GM12872 (cell line): ENCODE results near the gene OR2L13.

Source experiments
- TF ChIP-seq, protein P1 (sequence below): IDR thresholded peaks from 3 replicates; pipeline ENCODE4 v1.5.1; 2011; ENCODE audit warnings: low read depth, mild to moderate bottlenecking, low read length, moderate library complexity; ENCODE audit not compliant: insufficient read depth

Gene OR2L13, protein sequence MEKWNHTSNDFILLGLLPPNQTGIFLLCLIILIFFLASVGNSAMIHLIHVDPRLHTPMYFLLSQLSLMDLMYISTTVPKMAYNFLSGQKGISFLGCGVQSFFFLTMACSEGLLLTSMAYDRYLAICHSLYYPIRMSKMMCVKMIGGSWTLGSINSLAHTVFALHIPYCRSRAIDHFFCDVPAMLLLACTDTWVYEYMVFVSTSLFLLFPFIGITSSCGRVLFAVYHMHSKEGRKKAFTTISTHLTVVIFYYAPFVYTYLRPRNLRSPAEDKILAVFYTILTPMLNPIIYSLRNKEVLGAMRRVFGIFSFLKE

GRCh38 chr1:248094884-248095283, at the start of gene OR2L13:
Gene OR2L13 (plus strand): TSS chr1:248095184. CDS start chr1:248099376, 4,192 bp downstream.
- TF ChIP-seq, protein P1, sequence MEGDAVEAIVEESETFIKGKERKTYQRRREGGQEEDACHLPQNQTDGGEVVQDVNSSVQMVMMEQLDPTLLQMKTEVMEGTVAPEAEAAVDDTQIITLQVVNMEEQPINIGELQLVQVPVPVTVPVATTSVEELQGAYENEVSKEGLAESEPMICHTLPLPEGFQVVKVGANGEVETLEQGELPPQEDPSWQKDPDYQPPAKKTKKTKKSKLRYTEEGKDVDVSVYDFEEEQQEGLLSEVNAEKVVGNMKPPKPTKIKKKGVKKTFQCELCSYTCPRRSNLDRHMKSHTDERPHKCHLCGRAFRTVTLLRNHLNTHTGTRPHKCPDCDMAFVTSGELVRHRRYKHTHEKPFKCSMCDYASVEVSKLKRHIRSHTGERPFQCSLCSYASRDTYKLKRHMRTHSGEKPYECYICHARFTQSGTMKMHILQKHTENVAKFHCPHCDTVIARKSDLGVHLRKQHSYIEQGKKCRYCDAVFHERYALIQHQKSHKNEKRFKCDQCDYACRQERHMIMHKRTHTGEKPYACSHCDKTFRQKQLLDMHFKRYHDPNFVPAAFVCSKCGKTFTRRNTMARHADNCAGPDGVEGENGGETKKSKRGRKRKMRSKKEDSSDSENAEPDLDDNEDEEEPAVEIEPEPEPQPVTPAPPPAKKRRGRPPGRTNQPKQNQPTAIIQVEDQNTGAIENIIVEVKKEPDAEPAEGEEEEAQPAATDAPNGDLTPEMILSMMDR: no peak

DNA sequence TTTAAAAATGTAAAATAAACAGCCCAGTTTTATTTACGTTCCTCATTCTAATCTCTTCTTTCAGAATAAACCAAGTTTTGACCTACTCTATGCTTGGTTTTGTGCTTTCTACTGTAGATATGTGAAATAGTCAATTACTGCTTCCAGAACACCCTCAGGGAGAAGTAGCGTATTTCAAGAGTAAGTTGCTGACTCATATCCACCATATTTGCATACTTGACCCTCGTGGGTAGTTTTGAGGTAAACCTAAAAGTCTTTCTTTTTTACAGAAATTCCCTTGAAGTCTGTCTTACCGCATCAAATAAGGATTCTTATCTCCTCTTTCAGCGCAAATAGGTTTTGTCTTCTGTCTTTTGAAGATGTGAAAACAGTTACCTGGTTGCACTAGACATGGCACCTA, 49.8 kb upstream of the OR2L13 start:
- TF ChIP-seq, protein P1: no peak

DNA sequence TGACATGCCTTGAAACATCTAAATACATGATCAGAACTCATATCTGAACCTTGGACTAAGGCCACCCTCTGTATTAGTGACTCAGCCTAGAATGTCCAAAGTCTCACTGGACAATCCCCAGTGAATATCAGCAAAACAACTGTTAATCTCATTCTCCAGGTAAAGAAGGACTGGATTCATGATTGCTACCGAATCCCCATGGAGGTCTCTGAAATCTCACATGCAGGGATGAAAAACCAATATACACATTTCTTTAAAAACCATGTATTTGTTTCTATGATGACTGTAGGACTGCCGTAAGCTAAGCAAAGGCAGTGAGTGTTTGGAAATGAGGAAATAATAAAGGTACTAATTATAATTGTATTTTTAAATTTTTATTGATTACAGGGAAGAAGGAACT, 48.4 kb upstream of the OR2L13 start, which contains the start of gene OR2L3:
Gene OR2L3, plus strand, starts transcription at position 301 of the 400 bp plus-strand sequence. CDS start 13,846 bp downstream, outside the sequence.
- TF ChIP-seq, protein P1: no peak

DNA sequence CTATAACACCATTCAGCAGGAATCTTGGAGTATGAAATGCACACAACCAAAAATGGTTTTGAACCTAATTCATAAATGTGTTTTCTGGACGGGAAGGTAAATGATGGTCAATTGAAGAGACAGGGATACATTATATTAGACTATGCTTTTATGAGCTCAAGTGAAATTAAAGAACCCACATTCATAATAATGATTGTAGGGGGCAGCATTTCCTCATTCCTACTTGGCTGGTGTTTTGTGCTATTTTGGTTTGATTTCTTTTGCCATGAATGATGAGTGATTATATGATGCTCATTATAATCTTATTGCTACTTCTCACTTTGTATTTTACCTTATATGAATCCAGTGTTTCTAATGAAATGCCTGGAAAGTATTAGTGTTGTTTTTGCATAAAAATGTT, 48.0 kb upstream of the OR2L13 start:
- TF ChIP-seq, protein P1: no peak

- TF ChIP-seq, protein P1: no peak
Observed at GRCh38 chr1:248054671-248055070, 40.3 kb upstream of the OR2L13 start.

DNA sequence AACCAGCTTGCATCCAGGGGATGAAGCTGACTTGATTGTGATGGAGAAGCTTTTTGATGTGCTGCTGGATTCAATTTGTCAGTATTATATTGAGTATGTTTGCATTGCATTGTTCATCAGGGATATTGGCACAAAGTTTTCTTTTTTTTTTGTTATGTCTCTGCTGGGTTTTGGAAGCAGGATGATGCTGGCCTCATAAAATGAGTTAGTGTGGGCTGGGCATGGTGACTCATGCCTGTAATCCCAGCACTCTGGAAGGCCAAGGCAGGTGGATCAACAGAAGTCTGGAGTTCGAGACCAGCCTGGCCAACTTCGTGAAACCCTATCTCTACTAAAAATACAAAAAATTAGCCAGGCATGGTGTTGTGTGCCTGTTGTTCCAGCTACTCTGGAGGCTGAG, 39.7 kb upstream of the OR2L13 start:
- TF ChIP-seq, protein P1: no peak

DNA sequence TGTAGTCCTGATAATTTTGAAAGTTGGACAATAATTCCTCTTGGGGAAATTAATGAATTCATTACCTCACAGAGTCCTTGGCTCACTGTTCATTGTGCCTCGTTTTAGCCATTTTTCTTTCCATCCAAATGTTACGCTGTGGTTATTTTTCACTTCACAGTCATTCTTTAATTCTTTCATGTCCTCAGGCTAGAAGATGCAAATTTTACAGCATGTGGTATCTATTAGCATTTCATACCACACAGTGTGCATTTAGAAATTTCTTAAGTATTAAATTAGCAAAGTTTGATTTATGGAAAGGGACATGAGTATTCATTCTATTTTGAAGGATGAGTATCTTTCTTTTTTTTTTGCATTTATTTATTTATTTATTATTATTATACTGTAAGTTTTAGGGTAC, 29.9 kb upstream of the OR2L13 start:
- TF ChIP-seq, protein P1: no peak
